Colon (tissue), 2 donors: ENCODE measurements around the gene SMS.
"Not testable (repeated sequence)": the region's sequence is repeated elsewhere in the genome, so short reads cannot be mapped to it uniquely, and the experiment has no call there.

Source experiments
- FAIRE-seq: peaks from 2 replicates; lab custom pipeline; 2012; peaks lifted over from hg19 to GRCh38; lab: Jason Lieb, UNC
- donor health status: control.
- donor health status: control.

The SMS gene

GRCh38 chrX:21952624-21953023 is 12.1 kb downstream of the SMS start:
- FAIRE-seq: no peak

DNA sequence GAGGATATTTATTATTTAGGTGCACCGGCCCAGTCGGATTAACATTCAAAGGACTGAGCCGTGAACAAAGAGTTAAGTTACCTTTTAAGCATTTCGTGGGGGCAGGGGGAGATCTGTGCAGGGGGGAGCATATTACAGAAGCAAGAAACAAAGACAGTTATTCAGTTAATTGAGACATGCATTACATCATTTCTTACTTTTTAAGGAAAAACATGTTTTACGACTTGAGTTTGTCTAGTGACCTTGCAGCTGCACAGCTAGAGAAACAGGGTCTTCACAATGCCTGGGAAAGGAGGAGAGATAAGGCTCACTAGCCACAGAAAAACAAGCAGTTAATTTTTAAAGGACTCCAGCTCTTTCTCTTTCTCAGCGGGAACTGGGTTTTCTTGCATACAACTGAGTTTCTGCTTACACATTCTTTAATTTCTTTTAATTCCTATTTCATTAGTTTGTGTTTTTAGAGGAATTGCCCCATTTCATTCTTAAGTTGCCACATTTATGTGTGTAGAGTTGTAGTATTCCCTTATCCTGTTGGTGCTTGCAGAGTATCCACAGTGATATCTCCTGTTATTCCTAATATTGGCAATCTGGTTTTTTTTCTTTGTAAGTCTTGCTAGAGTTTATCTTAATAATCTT is 12.8 kb downstream of the SMS start:
- FAIRE-seq: not testable (repeated sequence)

DNA sequence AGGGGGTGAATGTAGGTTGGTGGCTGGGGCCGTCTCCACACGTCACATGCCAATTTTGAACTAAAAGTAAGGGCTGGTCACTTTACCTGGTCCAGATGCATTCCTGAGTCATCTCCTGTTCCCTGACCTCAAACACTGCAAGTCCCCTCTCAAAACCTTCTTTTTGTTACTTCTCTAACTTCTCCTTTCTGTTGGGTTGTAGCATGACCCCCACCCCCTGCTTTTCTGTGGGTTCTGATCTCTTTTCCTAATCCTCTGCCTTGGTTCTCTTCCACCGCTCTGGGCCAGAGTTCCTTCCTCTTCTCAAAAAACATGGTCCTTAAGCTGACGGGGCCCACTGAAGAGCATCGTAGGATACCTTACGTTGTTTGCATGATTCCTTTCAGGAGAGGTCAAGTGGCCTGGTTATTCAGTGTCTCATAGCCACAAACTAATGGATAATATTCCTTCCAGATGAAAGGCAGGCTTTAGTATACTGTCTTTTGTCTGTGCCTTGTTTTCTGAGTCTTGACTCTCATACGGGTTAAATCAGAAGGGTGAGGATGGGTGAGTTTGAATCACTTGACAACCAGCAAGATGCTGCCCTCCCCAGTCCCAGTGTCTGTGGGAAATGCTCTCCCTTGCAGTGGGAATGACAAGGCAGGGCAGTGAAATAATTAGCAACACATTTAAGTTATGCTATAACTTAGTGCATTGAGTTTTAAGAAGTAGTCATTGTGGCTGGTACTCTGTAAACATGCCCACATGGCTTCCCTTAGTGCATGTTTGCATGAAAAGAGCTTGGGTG is 15.1 kb downstream of the SMS start:
- FAIRE-seq: no peak

DNA sequence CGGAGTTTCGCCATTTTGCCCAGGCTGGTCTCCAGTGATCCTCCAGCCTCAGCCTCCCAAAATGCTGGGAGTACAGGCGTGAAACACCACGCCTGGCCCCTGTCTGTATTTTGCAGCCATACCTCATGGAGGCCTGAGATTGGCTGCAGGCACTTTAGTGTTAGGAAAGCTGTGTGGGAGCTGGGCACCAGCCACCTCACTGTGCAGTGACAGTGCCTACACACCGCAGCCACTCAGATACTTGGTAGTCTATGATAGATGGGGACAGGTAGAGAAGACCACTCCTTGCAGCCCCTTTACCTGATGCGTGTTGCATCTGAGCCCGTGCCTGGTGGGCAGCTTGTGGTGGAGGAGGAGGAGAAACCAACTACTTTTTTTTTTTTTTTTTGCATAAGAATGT is 16.3 kb downstream of the SMS start:
- FAIRE-seq: no peak

- FAIRE-seq: no peak
Measured at GRCh38 chrX:21958187-21958586, 17.7 kb downstream of the SMS start.

- FAIRE-seq: no peak
Measured at GRCh38 chrX:21958916-21959315, 18.4 kb downstream of the SMS start.

DNA sequence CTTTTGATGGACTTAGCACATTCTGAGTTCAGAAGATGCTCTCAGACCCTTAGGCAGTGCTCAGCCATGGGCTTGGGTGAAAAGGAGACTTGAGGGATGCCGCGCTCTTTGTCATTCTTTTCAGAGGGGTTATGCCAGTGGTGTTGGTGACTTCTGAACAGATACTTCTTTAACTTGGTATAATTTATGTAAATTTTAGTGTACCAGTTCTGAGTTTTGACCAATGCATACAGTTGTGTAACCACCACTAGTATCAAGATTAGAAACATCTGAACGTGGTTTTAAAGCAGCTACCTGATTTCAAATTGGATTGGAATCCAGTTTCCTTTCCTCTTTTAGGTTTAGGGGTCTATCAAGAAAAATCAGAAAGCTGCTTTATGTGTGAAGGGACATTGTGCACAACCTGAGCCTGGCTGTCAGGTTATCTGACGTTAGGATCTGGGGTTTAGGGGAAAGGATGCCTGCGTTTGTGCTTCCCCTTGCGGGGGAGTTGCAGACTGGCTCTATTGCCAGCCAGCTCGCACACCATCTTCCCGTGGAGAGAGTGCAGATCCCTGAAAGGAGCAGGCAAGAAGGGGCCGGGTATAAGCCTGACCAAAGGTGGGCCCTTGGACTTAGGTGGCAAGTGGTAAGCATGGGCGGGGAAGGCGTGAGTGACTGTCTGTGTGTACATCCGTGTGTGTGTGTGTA is 19.0 kb downstream of the SMS start:
- FAIRE-seq: no peak

DNA sequence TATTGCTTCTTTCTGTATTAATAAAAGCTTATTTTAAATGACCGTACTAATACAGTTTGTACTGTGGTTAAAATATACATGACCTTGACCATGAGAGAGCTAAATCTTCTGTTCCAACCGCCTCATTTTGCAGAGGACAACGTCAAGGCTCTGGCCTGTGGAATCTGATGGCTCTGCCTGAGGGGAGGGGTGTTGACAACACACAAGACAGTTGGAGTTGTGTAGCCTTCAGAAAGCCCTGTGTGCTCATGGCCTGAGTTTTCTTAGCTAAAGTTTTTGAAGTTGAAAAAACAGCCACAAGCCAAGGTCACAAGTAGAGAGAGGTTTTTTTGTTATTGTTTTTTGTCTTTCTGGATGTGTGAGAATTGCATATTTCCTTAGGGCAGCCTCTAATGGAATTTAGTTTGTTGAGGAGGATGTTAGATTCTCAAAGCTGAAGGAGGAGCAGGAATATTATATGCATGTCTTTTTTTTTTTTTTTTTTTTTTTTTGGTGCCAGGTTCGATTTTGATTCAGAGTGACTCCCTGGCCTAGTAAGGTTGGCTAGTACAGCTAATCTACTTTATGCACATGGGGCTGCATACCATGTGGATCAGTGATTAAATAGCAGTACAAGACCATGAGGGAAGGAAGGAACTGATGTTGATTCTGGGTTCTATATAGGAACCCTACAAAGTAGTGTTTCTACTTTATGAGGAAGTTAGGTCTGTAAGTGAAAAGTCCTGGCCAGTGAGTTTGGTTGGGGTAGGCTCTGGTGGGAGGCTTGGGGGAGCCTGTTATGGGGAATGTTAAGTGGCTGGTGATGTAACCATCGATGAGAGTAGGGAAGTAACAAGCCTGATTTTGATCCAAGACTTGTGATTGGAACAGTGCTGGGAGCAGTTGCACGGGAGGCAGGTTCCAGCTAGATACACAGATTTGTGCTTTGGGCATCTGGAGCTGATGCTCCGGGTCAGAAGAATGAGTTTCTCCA is 20.3 kb downstream of the SMS start:
- no peak for FAIRE-seq

GRCh38 chrX:21962361-21962760 is 21.9 kb downstream of the SMS start:
- no peak for FAIRE-seq

DNA sequence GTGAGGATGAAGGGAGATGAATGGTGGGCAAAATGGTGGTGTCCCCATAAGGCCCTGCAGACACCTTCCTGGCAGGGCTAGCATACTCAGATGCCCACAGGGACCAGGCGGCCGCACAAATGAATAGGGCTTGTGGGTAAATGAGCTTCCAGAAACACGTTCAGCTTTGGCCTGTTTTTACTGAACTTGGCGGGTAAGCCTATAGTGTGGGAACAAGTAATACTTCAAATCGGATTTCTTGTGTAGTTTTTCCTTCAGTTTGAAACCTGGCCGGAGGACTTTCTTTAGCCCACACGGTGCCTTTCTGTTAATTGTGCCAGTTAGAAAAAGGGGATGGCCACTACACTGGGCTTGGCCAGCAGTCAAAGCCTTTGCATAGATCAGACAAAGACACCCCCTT is 22.8 kb downstream of the SMS start:
- no peak for FAIRE-seq

DNA sequence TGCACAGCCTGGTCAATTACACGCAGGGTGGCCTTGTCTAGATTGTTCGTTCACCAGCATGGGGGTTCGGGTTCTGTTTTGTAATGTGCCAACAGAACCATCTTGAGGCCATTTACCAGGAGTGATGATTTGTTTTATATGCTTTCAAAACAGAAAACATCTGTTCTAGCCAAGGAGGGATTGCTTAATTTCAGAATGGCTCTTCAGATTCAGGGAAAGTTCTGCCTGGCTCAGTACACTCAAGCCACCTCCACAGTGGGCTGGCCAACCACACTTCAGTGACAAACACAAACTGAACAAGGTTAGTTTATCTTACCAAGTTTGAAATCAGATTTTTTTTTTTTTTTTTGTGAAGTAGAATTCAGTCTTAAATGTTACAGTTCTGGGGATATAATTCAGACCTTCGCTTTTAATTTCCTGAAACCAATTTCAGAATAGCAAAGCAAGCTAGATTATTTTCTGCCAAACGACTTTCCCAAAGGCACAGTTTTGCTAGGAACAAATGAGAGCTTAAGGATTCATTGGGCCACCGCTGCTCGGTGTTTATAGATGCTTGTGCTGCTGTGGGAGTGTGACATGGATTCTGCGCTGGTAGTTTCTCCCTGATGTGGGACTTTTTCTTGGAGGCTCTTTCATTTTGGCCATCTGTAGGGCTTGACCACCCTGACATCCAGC is 23.4 kb downstream of the SMS start:
- FAIRE-seq: no peak

DNA sequence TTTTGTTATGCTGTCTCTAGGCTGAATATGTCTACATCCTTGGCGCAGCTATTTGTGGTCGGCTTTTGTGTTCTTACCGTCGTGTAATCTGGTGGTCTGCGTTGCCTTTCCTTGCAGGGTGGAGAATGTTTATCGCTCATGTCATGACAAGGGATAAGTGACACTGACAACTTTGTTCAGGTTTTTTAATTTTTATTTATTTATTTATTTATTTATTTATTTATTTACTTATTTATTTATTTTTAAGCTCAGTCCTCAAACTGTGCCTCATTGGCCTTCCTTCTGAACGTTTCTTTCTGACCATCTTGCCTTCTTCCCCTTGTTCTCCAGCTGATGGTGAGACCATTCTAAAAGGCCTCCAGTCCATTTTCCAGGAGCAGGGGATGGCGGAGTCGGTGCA is 26.4 kb downstream of the SMS start:
- no peak for FAIRE-seq

- FAIRE-seq: no peak
Measured at GRCh38 chrX:21968333-21968732, 27.8 kb downstream of the SMS start.

GRCh38 chrX:21970326-21970725 is 29.8 kb downstream of the SMS start:
- no peak for FAIRE-seq

DNA sequence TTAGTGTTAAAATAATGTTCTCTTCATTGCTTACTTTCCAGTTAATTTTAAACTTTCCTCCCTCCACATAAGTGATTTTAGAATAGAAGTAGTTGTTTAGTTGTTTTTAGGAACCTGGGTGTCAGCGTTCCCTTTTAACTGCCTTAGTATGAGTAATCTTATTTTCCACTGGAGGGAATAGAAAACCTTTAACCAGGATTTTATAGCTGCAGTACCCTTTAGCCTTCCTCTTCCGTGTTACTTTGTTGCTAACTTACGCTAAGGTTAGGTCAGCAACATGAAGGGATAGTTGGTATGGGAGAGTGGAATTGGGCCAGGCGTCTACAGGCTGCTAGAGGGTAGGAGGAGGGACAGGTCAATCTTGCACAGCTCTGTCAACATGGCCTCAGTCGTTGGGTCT is 31.5 kb downstream of the SMS start:
- FAIRE-seq: peak; percentile 75

DNA sequence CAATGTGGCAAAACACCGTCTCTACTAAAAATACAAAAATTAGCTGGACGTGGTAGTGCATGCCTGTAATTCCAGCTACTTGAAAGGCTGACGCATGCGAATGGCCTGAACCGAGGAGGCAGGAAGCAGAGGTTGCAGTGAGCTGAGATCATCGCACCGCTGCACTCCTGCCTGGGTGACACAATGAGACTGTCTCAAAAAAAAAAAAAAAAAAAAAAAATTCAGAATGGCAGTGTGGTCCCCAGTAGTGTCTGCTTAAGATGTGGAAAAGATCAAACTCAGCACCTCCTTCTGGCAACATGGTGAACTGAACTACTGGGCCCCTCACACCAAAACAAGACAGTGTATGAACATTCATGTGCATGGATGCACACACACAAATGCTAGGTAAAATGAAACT is 32.2 kb downstream of the SMS start:
- peak; percentile 14 for FAIRE-seq

DNA sequence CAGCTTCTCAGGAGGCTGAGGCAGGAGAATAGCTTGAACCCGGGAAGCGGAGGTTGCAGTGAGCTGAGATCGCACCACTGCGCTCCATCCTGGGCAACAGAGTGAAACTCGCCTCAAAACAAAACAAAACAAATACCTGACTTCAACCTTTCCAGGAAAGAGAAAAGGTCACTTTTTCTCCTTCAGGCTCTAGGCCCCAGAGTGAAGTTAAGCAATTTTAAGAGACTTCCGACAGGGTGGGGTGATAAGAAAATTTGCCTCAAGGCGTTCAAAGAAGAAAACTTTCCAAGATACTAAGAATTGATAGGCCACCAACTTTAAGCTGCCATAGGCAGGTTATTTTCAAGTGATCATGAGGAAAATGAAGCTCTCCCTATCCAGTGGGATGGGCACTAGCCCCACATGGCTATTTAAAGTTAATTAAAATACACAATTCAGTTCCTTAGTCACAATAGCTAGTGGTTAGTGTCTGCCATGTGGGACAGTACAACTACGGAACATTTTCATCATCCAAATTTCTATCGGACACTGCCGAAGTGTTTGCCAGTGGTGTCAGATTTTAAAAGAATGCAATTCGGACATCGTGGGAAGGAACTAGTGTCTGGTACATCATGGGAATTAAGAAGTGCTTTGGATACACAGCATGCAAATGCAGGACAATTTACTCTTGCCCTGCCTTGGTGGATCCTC is 33.0 kb downstream of the SMS start:
- no peak for FAIRE-seq

DNA sequence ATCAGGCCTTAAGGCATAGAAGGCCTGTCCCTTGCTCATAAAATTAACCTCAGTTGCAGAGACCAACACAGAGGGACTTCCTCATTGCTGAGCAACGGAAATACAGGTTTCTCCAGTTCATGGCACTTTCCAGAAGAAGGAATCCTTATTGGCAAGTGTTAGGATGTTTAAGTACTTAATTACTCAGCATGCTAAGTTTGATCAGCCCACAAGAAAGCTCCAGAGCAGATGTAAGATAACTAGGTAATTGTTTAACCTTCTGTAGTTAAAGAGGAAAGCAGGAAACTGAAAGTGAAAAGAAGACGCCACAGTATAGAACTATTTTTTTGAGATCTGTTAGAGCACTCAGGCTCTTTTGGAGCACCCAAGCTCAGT is 33.5 kb downstream of the SMS start:
- no peak for FAIRE-seq

GRCh38 chrX:21975242-21975641 is 34.7 kb downstream of the SMS start:
- FAIRE-seq: no peak

GRCh38 chrX:21975812-21976211 is 35.3 kb downstream of the SMS start:
- no peak for FAIRE-seq

- no peak for FAIRE-seq
Measured at GRCh38 chrX:21978346-21978745, 37.8 kb downstream of the SMS start.
